Memory B cell (primary cell): ENCODE measurements around the gene CCNQ.

ENCODE experiments used
- ATAC-seq: fragments of 150-1000 bp; cut with Tn5 transposase; 2 replicates; pipeline ENCODE4 v1.10.0; 2021; ENCODE audit warnings: low read depth, mild to moderate bottlenecking, moderate library complexity
- DNase-seq, 2 donors: peaks; one replicate each; pipeline ENCODE4 v3.0.0; 2022; ENCODE audit warnings: low spot score in 2 of 2
- H3K27ac Mint-ChIP-seq: one replicate; pipeline ENCODE4 v1.8.0; 2022; ENCODE audit warnings: mild to moderate bottlenecking, moderate library complexity, mixed read lengths
- H3K27me3 Mint-ChIP-seq: one replicate; pipeline ENCODE4 v1.8.0; 2022; ENCODE audit warnings: mixed read lengths
- H3K36me3 Mint-ChIP-seq: one replicate; pipeline ENCODE4 v1.8.0; 2022; ENCODE audit warnings: mild to moderate bottlenecking, mixed read lengths
- H3K4me1 Mint-ChIP-seq: one replicate; pipeline ENCODE4 v1.8.0; 2022; ENCODE audit warnings: mixed read lengths
- H3K4me3 Mint-ChIP-seq: one replicate; pipeline ENCODE4 v1.8.0; 2022; ENCODE audit warnings: mild to moderate bottlenecking, moderate library complexity, mixed read lengths
- H3K9me3 Mint-ChIP-seq: one replicate; pipeline ENCODE4 v1.8.0; 2022; ENCODE audit warnings: mixed read lengths

The CCNQ gene

DNA sequence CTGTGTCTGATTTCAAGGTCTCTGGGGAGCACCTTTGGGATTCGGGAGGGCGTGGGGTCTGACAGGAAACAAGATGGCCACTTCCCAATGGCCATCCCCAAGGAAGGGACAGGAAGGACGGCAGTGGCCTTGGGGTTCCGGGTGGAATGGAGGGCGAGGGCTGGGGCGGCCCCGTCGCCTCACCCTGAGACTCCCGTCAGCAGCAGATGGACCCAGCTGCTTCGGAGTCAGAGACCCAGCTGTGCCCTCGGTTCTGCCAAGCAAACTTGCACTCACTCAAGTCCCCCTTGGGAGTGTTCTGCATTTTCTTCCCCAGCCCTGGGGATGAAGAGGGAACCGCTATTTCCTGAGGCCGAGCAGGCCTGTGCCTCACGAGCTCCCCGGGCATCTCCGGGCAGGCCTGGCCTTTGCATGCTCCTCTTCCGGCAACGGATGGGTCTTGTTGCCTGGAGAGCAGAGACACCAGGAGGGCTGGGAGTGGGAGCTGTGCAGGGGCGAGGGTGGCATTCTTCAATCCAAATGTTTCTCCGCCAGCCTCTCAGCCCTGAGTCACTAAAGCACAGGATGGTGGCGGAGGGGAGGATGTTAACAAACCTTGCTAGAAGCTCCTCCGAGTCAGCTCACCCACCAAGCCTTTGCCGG lies 41.2 kb upstream of the CCNQ start:
- ATAC-seq (no peak), DNase-seq (no peak)
- H3K27ac Mint-ChIP-seq: no peak overlapping the region
- H3K4me3 Mint-ChIP-seq: no peak overlapping the region
- H3K9me3 Mint-ChIP-seq: no peaks in the 10 kb centered on the region
- peaks cover 13% of the 10 kb centered on the region for H3K4me1 Mint-ChIP-seq
- H3K27me3 Mint-ChIP-seq: peaks cover 20% of the 10 kb centered on the region
- H3K36me3 Mint-ChIP-seq: no peaks in the 10 kb centered on the region

DNA sequence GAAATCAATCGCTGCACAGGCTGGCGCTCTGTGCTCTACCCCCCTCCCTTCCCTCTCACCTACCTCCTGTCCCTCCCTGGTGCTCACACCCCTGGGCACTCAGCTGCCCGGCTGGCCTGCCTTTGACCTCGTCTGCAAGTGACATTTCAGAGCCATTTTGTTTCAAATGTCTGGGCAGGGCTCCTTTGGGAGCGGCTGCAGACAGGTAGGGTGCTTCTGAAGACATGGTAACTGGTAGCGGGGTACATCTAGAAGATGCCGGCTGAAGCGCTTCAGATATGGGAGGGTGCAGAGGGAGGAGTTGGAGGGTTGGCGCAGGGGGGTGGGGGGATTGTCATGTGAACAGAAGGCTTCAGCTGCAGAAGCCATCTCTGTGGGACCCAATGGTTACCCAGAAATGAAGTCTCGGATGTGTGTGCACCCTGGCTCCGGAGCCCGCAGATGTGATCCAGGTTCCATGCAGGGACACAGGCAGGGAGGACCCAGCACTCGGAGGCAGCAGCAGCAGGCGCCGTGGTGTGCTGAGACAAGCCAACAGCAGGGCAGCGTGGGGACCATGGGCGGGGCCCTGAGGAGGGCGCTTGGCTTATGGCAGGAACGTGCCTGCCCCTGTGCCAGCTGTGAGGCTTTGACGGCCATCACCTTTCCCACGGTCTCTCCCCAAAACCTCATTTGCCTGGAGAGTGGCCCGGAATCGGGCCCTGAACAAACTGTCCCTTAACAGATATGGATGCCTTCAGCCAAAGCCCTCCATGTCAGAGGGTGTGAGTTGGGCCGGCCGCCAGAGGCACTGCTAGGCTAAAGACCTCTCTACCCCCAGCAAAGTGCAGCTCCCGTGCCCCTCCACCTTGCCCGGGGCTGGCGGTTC lies 40.5 kb upstream of the CCNQ start:
- H3K36me3 Mint-ChIP-seq: no peaks in the 10 kb centered on the region
- ATAC-seq (no peak), DNase-seq (no peak)
- H3K27me3 Mint-ChIP-seq: peaks cover 22% of the 10 kb centered on the region
- no peaks in the 10 kb centered on the region for H3K9me3 Mint-ChIP-seq
- peaks cover 13% of the 10 kb centered on the region for H3K4me1 Mint-ChIP-seq
- H3K27ac Mint-ChIP-seq: no peak overlapping the region
- H3K4me3 Mint-ChIP-seq: no peak overlapping the region

DNA sequence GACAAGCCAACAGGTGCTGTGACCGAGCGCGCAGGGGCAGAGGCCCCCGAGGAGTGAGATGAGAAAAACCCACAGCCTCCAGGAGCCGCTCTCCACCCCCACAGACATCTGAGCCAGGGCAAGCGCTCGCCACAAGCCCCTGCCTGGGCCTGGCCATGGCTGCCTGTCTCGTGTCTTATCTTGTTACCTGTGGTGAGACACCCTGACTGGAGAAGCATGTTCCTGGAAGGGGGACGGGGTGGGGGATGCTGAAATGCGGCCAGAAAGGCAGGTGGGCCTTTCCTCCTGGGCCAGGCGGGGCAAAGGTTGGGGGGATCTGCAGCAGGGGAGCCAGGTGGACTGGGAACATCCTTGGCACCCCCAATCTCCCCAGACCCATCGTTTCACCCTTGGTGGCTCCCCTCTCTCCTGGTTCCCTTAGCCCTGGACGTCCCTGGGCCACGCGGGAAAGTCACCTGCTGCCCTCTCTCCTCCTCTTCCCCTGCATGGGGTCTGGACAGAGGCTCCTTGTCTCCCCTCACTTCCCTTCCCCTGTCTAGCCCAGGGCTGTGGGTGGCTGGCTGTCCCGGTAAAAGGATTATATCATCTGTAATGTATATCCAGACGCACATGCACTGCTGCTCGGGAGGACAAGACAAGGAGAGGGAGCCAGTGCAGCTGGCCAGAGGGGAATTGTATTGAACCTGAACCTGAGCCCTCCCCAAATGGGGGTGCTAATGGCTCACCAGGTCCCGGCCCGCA lies 39.7 kb upstream of the CCNQ start:
- no peak overlapping the region for H3K27ac Mint-ChIP-seq
- ATAC-seq (no peak), DNase-seq (no peak)
- no peaks in the 10 kb centered on the region for H3K36me3 Mint-ChIP-seq
- H3K4me3 Mint-ChIP-seq: no peak overlapping the region
- peaks cover 23% of the 10 kb centered on the region for H3K27me3 Mint-ChIP-seq
- H3K9me3 Mint-ChIP-seq: no peaks in the 10 kb centered on the region
- peaks cover 13% of the 10 kb centered on the region for H3K4me1 Mint-ChIP-seq

DNA sequence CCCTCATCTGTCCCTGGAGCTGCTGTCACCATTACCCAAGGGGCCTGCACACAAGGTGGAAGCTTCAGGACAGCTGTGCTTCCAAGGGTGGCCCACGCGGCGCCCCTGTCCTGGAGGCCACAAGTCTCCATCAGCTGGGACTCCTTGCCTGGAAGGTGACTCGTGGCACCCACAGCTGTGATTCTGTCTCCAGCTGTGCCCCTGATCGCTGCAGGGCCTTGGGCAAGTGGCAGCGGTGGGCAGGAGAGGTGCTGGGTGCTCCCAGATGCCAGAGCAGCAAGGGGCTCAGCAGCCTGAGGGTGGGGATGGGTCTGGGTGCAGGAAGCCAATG lies 39.1 kb upstream of the CCNQ start:
- ATAC-seq: no peak
- Mint-ChIP-seq H3K27me3 (peaks cover 22% of the 10 kb centered on the region), H3K4me1 (peaks cover 10% of the 10 kb centered on the region), H3K9me3 (no peaks in the 10 kb centered on the region), H3K4me3 (no peak overlapping the region), H3K27ac (no peak overlapping the region), H3K36me3 (no peaks in the 10 kb centered on the region)
- no peak for DNase-seq

DNA sequence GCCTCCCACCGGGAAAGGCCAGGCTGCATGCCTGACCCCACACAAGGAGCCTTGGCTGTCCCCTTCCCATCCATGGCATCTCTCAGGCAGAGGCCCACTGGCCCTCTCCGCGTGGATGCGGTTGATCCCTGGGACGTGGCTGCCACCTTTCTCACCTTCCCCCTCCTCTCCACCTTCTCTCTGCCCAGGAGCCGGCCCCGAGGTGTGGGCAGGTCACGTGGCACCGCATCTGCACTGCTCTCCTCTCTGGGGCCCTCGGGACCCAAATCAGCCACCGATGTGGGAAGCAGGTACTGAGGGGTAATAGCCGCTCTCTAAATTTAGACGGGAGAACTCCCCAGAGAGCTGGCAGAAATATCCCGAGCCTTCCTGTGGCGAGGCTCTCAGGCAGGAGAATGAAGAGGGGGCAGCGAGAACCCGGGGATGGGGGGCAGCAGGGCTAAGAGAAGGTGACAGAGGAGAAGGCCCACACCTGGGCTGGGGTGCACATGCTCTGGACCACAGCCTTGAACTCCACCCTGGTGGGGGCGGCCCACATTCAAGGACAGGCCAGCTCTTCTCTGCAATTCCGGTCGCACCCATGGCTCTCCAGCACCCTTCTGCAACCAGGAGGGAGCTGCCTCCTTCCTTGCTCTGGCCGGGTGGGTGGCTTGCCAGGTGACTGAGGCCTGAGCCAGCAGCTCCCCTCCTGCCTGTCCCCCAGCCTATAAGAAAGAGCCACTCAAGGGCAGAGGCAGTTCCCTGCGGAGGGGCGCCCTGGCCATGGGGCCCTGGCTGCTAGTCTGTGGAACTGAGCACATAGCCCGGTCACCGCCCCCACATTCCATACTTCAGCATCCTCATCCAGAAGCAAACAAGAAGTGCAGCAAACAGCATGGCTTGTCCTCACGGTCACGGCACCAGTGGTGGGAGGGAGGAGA lies 38.4 kb upstream of the CCNQ start:
- no peak overlapping the region for H3K4me3 Mint-ChIP-seq
- peaks cover 5% of the 10 kb centered on the region for H3K4me1 Mint-ChIP-seq
- no peak for ATAC-seq
- H3K27ac Mint-ChIP-seq: no peak overlapping the region
- no peaks in the 10 kb centered on the region for H3K9me3 Mint-ChIP-seq
- peaks cover 17% of the 10 kb centered on the region for H3K27me3 Mint-ChIP-seq
- no peaks in the 10 kb centered on the region for H3K36me3 Mint-ChIP-seq
- DNase-seq: no peak

DNA sequence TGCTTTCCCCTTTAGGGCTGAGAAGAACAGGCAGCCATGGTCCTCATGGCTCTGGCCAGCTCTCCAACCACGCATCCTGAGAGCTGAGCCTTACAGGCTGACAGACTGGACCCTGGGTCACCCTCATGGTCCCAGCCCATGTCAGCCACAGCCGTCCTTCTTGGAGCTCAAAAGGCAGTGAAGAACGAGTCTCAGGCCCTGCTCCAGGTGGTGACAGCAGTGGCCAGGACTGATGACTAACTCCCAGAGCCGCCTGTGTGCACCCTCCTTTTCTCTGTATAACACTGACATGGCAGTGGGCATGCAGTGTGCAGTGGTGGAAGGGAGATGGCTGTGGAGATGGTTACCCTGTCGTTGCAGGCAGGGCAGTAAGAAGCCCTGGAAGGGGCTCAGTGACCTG lies 37.8 kb upstream of the CCNQ start:
- DNase-seq: no peak
- Mint-ChIP-seq H3K9me3 (no peaks in the 10 kb centered on the region), H3K4me1 (peaks cover 5% of the 10 kb centered on the region), H3K4me3 (no peak overlapping the region), H3K36me3 (no peaks in the 10 kb centered on the region), H3K27me3 (peaks cover 17% of the 10 kb centered on the region), H3K27ac (no peak overlapping the region)
- no peak for ATAC-seq

DNA sequence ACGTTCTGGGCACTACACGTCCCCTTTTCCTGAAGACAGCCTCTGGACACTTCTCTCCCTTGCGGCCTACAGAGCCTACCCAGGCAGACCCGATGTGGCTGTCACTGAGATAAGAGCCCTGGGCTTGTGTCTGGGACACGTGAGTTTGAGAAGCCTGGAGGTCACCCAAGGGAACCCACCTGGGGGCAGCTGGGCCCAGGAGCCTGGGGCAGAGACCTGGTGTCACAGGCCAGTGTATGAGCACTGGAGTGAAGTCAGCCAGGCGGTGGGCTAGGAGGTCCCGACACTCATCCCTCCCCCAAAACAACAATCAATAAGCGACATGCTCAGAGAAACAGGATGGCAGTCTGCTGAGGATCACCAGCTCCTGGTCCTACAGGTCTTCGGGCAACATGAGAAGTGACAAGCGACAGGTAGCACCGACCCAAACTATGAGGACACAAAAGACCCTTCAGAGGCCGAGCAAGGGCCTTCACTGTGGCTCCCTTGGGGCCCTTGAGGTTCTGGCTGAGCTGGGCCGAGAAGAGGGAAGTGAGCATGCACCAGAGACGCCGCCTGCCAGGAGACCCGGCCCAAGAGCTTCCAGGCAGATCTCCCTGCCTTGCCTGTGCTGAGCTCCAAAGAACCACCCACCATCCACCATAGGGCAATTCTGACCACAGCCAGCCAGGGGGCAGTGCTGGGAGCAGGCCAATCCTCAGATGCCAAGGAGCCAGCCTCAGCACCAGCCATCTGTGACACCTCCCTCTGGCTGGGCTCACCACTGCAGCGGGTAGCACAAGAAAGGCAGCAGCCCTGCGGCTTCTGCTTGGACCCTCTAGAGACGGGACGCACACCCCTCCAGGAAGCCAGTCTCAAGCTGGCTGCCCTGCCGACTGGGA lies 37.1 kb upstream of the CCNQ start:
- ATAC-seq (peak; percentile 70), DNase-seq (no peak)
- no peak overlapping the region for H3K4me3 Mint-ChIP-seq
- peaks cover 2% of the 10 kb centered on the region for H3K36me3 Mint-ChIP-seq
- peaks cover 2% of the 10 kb centered on the region for H3K9me3 Mint-ChIP-seq
- H3K27ac Mint-ChIP-seq: no peak overlapping the region
- peaks cover 15% of the 10 kb centered on the region for H3K27me3 Mint-ChIP-seq
- H3K4me1 Mint-ChIP-seq: peaks cover 2% of the 10 kb centered on the region

DNA sequence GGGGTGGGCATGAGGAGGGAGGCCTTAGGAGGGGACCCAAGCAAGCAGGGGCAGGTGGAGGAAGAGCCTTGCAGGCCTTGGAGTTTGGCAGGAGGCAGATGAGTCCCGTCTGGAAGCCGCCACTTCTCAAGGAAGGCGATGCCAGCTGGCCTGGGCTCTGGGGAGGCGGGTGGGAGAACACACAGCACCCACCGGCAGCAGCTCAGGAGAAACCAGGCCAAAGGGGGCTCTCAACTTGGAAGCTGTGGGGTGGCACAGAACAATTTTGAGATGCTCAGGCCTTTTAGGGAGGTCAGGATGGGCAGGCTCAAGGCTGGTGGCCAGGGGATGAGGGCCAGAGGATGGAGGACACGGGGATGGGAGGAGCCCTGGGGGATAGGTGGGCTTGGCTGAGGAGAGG lies 36.4 kb upstream of the CCNQ start:
- ATAC-seq (no peak), DNase-seq (no peak)

DNA sequence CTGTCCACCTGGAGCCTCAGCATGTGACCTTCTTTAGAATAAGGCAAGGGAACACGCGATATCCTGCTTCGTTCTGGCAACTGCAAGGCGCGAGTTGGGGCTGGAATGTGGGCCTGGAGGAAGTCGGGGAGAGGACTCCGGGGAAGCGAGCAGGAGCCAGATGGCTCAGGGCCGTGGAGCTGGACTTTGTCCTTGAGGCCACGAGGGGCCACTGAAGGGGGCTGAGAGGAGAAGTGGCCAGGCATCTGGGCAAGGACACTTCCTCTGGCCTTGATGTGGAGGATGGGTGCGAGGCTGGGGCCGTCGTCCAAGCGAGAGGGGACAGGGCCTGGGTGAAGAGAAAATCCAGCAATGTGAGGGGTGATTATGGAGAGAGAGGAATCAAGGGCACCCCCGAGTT lies 35.9 kb upstream of the CCNQ start:
- no peak overlapping the region for H3K4me3 Mint-ChIP-seq
- peaks cover 2% of the 10 kb centered on the region for H3K9me3 Mint-ChIP-seq
- peaks cover 15% of the 10 kb centered on the region for H3K27me3 Mint-ChIP-seq
- ATAC-seq: no peak
- H3K36me3 Mint-ChIP-seq: peaks cover 2% of the 10 kb centered on the region
- H3K27ac Mint-ChIP-seq: no peak overlapping the region
- H3K4me1 Mint-ChIP-seq: peaks cover 2% of the 10 kb centered on the region
- no peak for DNase-seq

More for the DNA sequence above, 36.4 kb upstream of the CCNQ start:
- Mint-ChIP-seq H3K9me3 (peaks cover 2% of the 10 kb centered on the region), H3K27me3 (peaks cover 13% of the 10 kb centered on the region), H3K36me3 (peaks cover 2% of the 10 kb centered on the region), H3K4me1 (peaks cover 2% of the 10 kb centered on the region), H3K4me3 (no peak overlapping the region), H3K27ac (no peak overlapping the region)

DNA sequence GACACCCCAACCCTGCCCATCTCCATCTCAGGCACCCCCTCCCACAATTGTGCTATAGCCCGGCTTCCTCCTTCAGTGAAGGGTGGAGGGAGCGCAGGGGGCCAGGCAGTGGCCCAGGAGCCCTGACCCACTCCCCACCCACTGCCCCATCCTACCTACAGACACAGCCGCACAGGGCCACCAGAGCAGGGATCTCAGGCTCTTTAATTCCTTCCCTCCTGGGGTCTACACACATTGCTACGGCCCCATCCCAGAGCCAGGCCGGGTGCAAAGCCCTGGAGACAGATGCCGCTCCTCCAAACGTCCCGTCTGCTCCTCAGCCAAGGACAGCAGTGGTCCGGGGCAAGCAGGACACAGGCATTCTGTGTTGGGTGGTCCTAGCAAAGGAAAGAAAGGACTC lies 35.3 kb upstream of the CCNQ start:
- no peak for DNase-seq
- Mint-ChIP-seq H3K4me1 (peaks cover 2% of the 10 kb centered on the region), H3K9me3 (peaks cover 2% of the 10 kb centered on the region), H3K27ac (no peak overlapping the region), H3K36me3 (peaks cover 2% of the 10 kb centered on the region), H3K27me3 (peaks cover 18% of the 10 kb centered on the region), H3K4me3 (no peak overlapping the region)
- no peak for ATAC-seq

DNA sequence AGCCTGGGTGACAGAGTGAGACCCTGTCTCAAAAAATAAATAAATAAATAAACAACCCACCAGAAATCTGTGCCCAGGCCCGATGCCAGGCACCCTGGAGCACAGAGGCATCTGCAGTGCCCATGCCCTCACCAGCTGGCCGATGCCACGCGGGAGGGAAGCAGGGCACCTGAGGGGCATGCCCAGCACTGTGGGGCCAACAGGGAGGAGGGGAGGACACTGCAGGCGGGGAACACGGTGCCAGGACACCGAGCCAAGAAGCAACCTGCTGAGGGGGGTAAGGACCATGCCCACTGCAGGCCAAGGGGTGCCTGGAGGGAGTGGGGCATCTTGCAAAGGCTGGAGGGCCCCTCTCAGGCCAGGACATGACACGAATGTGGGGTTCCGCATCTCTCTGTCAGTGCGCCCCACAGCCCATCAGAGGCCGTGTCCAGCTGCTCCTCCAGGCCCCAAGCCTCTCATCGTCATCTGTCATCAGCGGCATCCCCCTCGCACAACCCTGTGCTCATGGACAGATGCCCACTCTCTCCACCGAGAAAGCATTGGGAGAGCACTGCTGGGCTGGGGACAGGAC lies 34.8 kb upstream of the CCNQ start:
- Mint-ChIP-seq H3K4me3 (no peak overlapping the region), H3K27ac (no peak overlapping the region), H3K4me1 (peaks cover 2% of the 10 kb centered on the region), H3K36me3 (peaks cover 2% of the 10 kb centered on the region), H3K27me3 (peaks cover 16% of the 10 kb centered on the region), H3K9me3 (peaks cover 2% of the 10 kb centered on the region)
- DNase-seq (no peak), ATAC-seq (no peak)

DNA sequence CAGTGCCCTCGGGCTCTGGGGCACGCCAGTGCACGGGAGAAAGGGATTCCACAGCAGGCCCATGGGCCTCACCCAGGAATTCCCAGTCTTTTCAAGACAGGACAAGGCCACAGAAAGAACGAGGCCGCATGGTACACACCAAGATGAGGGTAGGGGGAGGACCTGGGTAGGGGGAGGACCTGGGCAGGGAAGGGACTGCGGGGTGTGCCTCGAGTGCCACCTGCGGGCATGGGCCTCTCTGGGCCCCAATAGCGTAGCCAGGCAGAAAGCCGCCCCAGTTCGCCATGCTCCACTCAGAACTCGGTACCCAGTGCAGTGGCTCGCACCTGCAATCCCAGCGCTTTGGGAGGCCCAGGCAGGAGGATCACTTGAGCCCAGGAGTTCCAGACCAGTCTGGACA lies 34.1 kb upstream of the CCNQ start:
- H3K27ac Mint-ChIP-seq: no peak overlapping the region
- DNase-seq (no peak), ATAC-seq (no peak)
- H3K4me1 Mint-ChIP-seq: peaks cover 2% of the 10 kb centered on the region
- H3K4me3 Mint-ChIP-seq: no peak overlapping the region
- H3K36me3 Mint-ChIP-seq: peaks cover 2% of the 10 kb centered on the region
- peaks cover 2% of the 10 kb centered on the region for H3K9me3 Mint-ChIP-seq
- peaks cover 15% of the 10 kb centered on the region for H3K27me3 Mint-ChIP-seq

DNA sequence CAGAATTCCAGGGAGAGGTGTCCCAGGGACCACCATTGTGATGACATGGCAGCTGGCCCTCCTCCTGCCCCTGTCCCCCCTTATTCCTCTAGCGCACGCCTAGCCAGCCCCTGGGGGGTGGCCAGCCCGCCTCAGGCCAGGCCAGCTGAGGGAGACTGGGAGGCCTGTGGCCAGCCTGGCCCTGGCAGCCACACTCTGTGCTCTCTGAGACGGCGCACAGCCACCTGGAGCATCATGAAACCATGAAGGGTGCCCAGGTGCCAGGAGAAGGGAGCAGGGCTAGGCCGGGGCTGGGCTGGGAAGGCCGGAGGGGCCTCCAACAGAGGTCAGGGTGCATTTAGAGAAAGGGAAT lies 33.6 kb upstream of the CCNQ start:
- Mint-ChIP-seq H3K4me1 (peaks cover 2% of the 10 kb centered on the region), H3K4me3 (no peak overlapping the region), H3K27me3 (peaks cover 15% of the 10 kb centered on the region), H3K9me3 (peaks cover 2% of the 10 kb centered on the region), H3K36me3 (peaks cover 2% of the 10 kb centered on the region), H3K27ac (no peak overlapping the region)
- no peak for DNase-seq
- no peak for ATAC-seq
